ENCODE data around the gene TAS1R1. TPM values are rescaled to one million over a fixed set of nuclear protein-coding genes. Genes with fewer than 3 reads are reported as not detected.

Gene TAS1R1
- total and polyA plus RNA-seq, 2 experiments from 2014 or later, result 0.17 TPM; not detected in 1

GRCh38 chr1:6574025-6574620 is 19.0 kb downstream of the TAS1R1 start:
- no peak overlapping the region for H3K27ac ChIP-seq

GRCh38 chr1:6574818-6575217 is 19.7 kb downstream of the TAS1R1 start:
- no peak for DNase-seq (ENCODE audit: low read depth in 1 of 2, low spot score in 1 of 2)
- H3K27ac ChIP-seq, result no peak overlapping the region
- no peaks in the 10 kb centered on the region for H3K27me3 ChIP-seq
- H3K9me3 ChIP-seq (ENCODE audit: low read depth), result no peaks in the 10 kb centered on the region
- TF ChIP-seq CTCF (IDR thresholded peaks at IDR 0.05; ENCODE audit: low read depth, low read length), result no peak
- H3K4me3 ChIP-seq, result no peak overlapping the region
- peaks cover 5% of the 10 kb centered on the region for H3K4me1 ChIP-seq (ENCODE audit: low read depth)
- H3K36me3 ChIP-seq, result no peaks in the 10 kb centered on the region

More at GRCh38 chr1:6574025-6574620, 19.0 kb downstream of the TAS1R1 start:
- Histone ChIP-seq H3K27me3 (no peaks in the 10 kb centered on the region), H3K36me3 (no peaks in the 10 kb centered on the region), H3K9me3 (ENCODE audit: low read depth) (no peaks in the 10 kb centered on the region), H3K4me1 (ENCODE audit: low read depth) (peaks cover 5% of the 10 kb centered on the region), H3K4me3 (no peak overlapping the region)
- no peak for DNase-seq (ENCODE audit: low read depth in 1 of 2, low spot score in 1 of 2)
- TF ChIP-seq CTCF (IDR thresholded peaks at IDR 0.05; ENCODE audit: low read depth, low read length), result no peak

- Histone ChIP-seq H3K4me3 (no peak overlapping the region), H3K27ac (peak overlapping the region; percentile 91), H3K9me3 (ENCODE audit: low read depth) (no peaks in the 10 kb centered on the region), H3K4me1 (ENCODE audit: low read depth) (peaks cover 19% of the 10 kb centered on the region), H3K36me3 (no peaks in the 10 kb centered on the region), H3K27me3 (no peaks in the 10 kb centered on the region)
- no peak for DNase-seq (ENCODE audit: low read depth in 1 of 2, low spot score in 1 of 2)
- TF ChIP-seq CTCF (IDR thresholded peaks at IDR 0.05; ENCODE audit: low read depth, low read length), result no peak
Observed at GRCh38 chr1:6577831-6578525, 22.9 kb downstream of the TAS1R1 start.

- no peaks in the 10 kb centered on the region for H3K36me3 ChIP-seq
- H3K27me3 ChIP-seq, result no peaks in the 10 kb centered on the region
- H3K27ac ChIP-seq, result peak overlapping the region; percentile 91
- no peak for DNase-seq (ENCODE audit: low read depth in 1 of 2, low spot score in 1 of 2)
- no peaks in the 10 kb centered on the region for H3K9me3 ChIP-seq (ENCODE audit: low read depth)
- no peak for TF ChIP-seq CTCF (IDR thresholded peaks at IDR 0.05; ENCODE audit: low read depth, low read length)
- H3K4me3 ChIP-seq, result no peak overlapping the region
- H3K4me1 ChIP-seq (ENCODE audit: low read depth), result peaks cover 19% of the 10 kb centered on the region
Observed at GRCh38 chr1:6578624-6579373, 23.7 kb downstream of the TAS1R1 start.

- H3K27me3 ChIP-seq, result no peaks in the 10 kb centered on the region
- H3K36me3 ChIP-seq, result no peaks in the 10 kb centered on the region
- H3K4me3 ChIP-seq, result peak within 1 kb of the TSS; percentile 84
- H3K9me3 ChIP-seq (ENCODE audit: low read depth), result no peaks in the 10 kb centered on the region
- no peak for TF ChIP-seq CTCF (IDR thresholded peaks at IDR 0.05; ENCODE audit: low read depth, low read length)
- H3K27ac ChIP-seq, result peak within 1 kb of the TSS; percentile 91
- DNase-seq (ENCODE audit: low read depth in 1 of 2, low spot score in 1 of 2), result peak; percentile 98 to 99
- peaks cover 19% of the 10 kb centered on the region for H3K4me1 ChIP-seq (ENCODE audit: low read depth)
Observed at GRCh38 chr1:6579374-6580118, 24.4 kb downstream of the TAS1R1 start, which contains the start of gene ZBTB48. ZBTB48 (plus strand) TSS chr1:6579994; CDS start chr1:6580610, 616 bp downstream.

Data from cardiac muscle cell (in vitro differentiated cells and primary cell).